ENCODE measurements around the gene KANSL1L. TPM values are rescaled to one million over a fixed set of nuclear protein-coding genes. Genes with fewer than 3 reads are reported as not detected.
"Not testable (repeated sequence)": the region's sequence is repeated elsewhere in the genome, so short reads cannot be mapped to it uniquely, and the experiment has no call there.

The KANSL1L gene
- total and polyA plus RNA-seq, 11 donors: 6.1 to 24.9 (median 18.0) TPM

GRCh38 chr2:210181033-210181605 lies 9.9 kb upstream of the KANSL1L start:
- 55 to 72% (median 66%) methylated on average over 3 of the region's 3 CpGs for WGBS, 4 donors

GRCh38 chr2:210180477-210180876 lies 9.3 kb upstream of the KANSL1L start:
- Histone ChIP-seq H3K4me3 (no peak overlapping the region), H3K9me3 (peaks cover 0 to 28% (median 11%) of the 10 kb centered on the region in 12 donors), H3K27me3 (no peaks in the 10 kb centered on the region), H3K27ac (no peak overlapping the region), H3K36me3 (no peaks in the 10 kb centered on the region), H3K4me1 (no peaks in the 10 kb centered on the region)
- no peak for DNase-seq
- TF ChIP-seq POLR2A (IDR thresholded peaks at IDR 0.05) (no peak), CTCF (IDR thresholded peaks at IDR 0.05) (no peak)
- ATAC-seq: no peak
- intact Hi-C loops (cut with DNase I): no loop called here
- 91 to 98% (median 97%) methylated on average over 1 of the region's 1 CpG for WGBS, 4 donors

More at GRCh38 chr2:210181033-210181605, 9.9 kb upstream of the KANSL1L start:
- H3K4me3 ChIP-seq; ATAC-seq; DNase-seq; intact Hi-C loops (cut with DNase I); H3K27me3 ChIP-seq; H3K4me1 ChIP-seq; H3K27ac ChIP-seq; H3K36me3 ChIP-seq: not testable (repeated sequence)
- H3K9me3 ChIP-seq: peaks cover 0 to 34% (median 14%) of the 10 kb centered on the region in 12 donors

DNA sequence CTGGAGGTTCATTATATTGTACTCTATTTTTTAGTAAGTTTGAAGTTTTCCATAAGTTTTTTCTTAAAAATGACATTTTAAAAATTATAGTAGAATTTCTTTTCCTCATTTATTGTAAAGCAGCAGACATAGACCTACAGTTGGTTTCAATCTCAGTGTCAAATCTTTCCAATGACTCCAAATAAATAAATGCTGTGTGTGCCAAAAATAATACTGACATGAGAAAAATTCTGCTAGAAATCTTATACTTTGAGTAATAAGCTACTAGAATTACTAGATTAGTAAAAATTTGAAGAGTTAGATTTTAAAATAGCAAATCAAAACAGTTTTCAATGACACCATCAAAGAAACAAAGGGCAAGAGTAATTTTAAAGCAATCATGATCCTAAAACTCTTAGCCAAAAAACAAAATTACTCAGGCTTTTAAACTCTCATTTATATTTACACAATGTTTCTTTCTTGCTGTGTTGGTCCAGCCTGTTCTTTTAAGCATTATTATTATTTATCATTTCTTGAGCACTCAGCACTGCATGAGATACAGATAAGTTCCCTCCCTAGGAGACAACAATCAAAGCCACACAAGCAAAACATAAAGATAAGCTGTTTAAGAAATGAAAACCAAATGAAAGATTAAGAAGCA lies 8.3 kb upstream of the KANSL1L start:
- TF ChIP-seq POLR2A (IDR thresholded peaks at IDR 0.05) (no peak), CTCF (IDR thresholded peaks at IDR 0.05) (no peak)
- Histone ChIP-seq H3K27me3 (no peaks in the 10 kb centered on the region), H3K4me3 (no peak overlapping the region), H3K9me3 (peaks cover 0 to 20% (median 7%) of the 10 kb centered on the region in 12 donors), H3K27ac (no peak overlapping the region), H3K4me1 (no peaks in the 10 kb centered on the region), H3K36me3 (no peaks in the 10 kb centered on the region)
- ATAC-seq: no peak
- no peak for DNase-seq
- intact Hi-C loops (cut with DNase I): loop anchor here in 1 of 10 donors (5.0 kb wide), 1 partner anchor 177 kb away; the partner anchor contains the start of gene RPE

GRCh38 chr2:210177769-210178168 lies 6.6 kb upstream of the KANSL1L start:
- DNase-seq: no peak
- Histone ChIP-seq H3K27me3 (no peaks in the 10 kb centered on the region), H3K4me3 (no peak overlapping the region), H3K9me3 (peaks cover 0 to 7% (median 0%) of the 10 kb centered on the region in 12 donors), H3K27ac (no peak overlapping the region), H3K36me3 (no peaks in the 10 kb centered on the region), H3K4me1 (peaks cover 0 to 1% (median 0%) of the 10 kb centered on the region in 12 donors)
- intact Hi-C loops (cut with DNase I): loop anchor here in 1 of 10 donors (5.0 kb wide), 1 partner anchor 175 kb away; the partner anchor contains the start of gene RPE
- no peak for TF ChIP-seq CTCF (IDR thresholded peaks at IDR 0.05)
- TF ChIP-seq POLR2A (IDR thresholded peaks at IDR 0.05): no peak
- 87 to 95% (median 90%) methylated on average over 1 of the region's 1 CpG for WGBS, 4 donors
- no peak for ATAC-seq

GRCh38 chr2:210177115-210177514 lies 5.9 kb upstream of the KANSL1L start:
- not testable (repeated sequence) for H3K27ac ChIP-seq, H3K4me1 ChIP-seq, DNase-seq, H3K27me3 ChIP-seq, H3K4me3 ChIP-seq, ATAC-seq, H3K9me3 ChIP-seq, H3K36me3 ChIP-seq
- intact Hi-C loops (cut with DNase I): loop anchor here in 1 of 10 donors (5.0 kb wide), 1 partner anchor 175 kb away; the partner anchor contains the start of gene RPE
- 94 to 100% (median 98%) methylated on average over 1 of the region's 1 CpG for WGBS, 4 donors

Measured in heart left ventricle (tissue), 16 donors.